Thyroid gland (tissue), 4 donors: Measurements from ENCODE around the gene TNFRSF21.

Experiments
- POLR2A ChIP-seq, 2 donors: fragments of 450-650 bp; IDR thresholded peaks; one replicate each; pipeline ENCODE4 v1.6.1; 2017; ENCODE audit warnings: antibody characterized with exemption in 2 of 2, mild to moderate bottlenecking in 2 of 2, moderate library complexity in 1 of 2
- TF ChIP-seq, protein P1 (sequence below), 6 experiments: fragments of 200-600 bp in 3 of 6; fragments of 450-650 bp in 3 of 6; sonication (generic) in 3 of 6; IDR thresholded peaks; one replicate each; pipeline ENCODE4 v1.5.1; 2016 to 2019; ENCODE audit warnings: antibody characterized with exemption in 6 of 6, mild to moderate bottlenecking in 2 of 6, inconsistent platforms in 1 of 6, moderate library complexity in 1 of 6

DNA sequence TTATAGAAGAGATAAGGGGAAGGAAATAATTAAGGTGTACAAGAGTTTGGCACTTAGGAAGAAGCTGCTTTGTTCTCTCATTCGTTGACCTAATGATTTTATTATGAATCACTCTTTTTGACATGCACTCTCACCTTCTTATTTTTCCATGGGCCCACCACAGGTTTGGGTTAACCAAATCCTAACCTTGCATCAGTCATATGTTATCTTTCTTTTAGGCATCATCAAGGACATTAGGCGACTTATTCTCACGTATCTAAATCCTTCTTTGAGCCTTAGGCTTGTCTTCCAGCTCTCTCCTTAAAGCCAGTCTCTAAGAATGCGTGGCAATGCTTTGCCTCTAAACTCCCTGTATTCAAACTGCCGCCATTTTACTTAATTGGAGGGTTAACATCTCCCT, 58.3 kb downstream of the TNFRSF21 start:
- TF ChIP-seq, protein P1, sequence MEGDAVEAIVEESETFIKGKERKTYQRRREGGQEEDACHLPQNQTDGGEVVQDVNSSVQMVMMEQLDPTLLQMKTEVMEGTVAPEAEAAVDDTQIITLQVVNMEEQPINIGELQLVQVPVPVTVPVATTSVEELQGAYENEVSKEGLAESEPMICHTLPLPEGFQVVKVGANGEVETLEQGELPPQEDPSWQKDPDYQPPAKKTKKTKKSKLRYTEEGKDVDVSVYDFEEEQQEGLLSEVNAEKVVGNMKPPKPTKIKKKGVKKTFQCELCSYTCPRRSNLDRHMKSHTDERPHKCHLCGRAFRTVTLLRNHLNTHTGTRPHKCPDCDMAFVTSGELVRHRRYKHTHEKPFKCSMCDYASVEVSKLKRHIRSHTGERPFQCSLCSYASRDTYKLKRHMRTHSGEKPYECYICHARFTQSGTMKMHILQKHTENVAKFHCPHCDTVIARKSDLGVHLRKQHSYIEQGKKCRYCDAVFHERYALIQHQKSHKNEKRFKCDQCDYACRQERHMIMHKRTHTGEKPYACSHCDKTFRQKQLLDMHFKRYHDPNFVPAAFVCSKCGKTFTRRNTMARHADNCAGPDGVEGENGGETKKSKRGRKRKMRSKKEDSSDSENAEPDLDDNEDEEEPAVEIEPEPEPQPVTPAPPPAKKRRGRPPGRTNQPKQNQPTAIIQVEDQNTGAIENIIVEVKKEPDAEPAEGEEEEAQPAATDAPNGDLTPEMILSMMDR (IDR thresholded peaks at IDR 0.05) = no peak
- no peak for TF ChIP-seq POLR2A (IDR thresholded peaks at IDR 0.05)
